Measurements from ENCODE around the gene RNF144A.
A peak's percentile ranks its signal among the peaks of the same experiment; 100 is the strongest.
"Not testable (repeated sequence)": the region's sequence is repeated elsewhere in the genome, so short reads cannot be mapped to it uniquely, and the experiment has no call there.

RNF144A gene

DNA sequence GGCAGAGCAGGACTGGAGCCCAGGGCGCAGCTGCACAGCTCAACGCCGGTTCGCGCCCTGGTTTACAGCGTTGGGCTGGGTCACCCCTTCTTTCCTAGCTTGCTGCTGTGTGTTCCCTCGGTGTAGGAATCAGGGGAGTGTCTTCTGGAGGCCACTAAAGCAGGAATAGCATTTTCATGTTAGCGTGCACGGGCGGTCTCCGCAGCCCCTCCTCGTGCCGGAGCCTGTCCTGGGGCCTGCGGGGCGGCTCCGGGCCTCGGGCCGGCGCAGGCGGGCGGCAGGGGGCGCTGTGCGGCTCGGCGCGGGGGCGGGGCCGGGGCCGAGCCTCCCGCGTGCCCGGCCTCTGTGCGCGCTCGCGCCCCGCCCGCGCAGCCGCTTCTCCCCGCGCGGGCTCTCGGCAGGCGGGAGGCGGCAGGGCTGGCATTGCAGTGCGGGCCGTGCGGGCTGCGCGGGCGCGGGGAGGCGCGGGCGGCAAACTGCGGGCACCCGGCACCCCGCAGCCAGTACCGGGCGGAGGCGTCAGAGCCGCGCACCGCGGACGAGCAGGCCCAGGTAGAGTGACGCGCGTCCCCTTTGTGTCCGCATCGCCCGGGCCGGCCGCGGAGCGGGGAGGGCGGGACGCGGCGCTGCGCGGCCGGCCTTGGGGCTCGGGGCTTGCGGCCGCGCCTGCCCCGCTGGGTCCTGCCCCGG is at the start of gene RNF144A:
RNF144A (plus strand) TSS at position 342 of the 690 bp plus-strand sequence. CDS start 79,515 bp downstream, outside the sequence.
- peak in 1 of 2 experiments; percentile 74 for DNase-seq

DNA sequence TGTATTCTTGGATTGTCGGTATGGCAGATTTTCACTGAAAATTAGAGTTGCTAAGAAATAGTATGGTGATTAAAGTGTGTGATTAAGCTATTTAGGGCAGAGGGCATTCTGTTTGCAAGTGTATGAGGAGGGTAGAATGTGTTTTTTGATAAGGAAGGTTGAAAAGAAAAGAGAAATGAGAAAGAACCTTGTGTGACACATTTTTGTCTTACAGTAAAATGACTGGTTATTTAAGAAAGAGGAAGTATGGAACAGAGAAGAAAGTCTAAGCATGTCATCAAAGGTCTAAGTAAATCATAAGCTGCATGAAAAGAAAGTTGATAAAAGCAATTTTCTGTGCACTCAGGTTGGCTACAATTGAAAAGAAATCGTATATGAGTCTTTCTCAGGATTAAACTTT is 44.8 kb upstream of the RNF144A start:
- DNase-seq = no peak

DNA sequence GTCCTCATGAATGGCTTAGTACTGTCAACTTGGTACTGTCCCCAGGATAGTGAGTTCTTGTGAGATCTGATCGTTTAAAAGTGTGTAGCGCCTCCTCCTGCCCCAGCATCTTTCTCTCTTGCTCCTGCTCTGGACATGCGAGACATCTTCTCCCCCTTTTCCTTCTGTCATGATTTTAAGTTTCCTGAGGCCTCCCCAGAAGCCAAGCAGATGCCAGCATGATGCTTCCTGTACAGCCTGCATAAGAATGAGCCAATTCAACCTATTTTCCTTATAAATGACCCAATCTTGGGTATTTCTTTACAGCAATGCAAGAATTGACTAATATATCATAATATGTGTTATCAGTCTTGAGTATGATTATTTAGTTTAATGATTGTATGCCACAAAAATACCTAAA is 43.2 kb upstream of the RNF144A start:
- no peak for DNase-seq

GRCh38 chr2:6876309-6876708 is 40.9 kb upstream of the RNF144A start:
- DNase-seq = no peak

- peak in 1 of 2 experiments; percentile 17 for DNase-seq
Measured at GRCh38 chr2:6877402-6878304, 39.6 kb upstream of the RNF144A start, which contains the start of gene RSAD2. RSAD2 (plus strand) TSS chr2:6877777; CDS start chr2:6877801, 24 bp downstream.

- DNase-seq = no peak
Measured at GRCh38 chr2:6878549-6878948, 38.7 kb upstream of the RNF144A start.

DNA sequence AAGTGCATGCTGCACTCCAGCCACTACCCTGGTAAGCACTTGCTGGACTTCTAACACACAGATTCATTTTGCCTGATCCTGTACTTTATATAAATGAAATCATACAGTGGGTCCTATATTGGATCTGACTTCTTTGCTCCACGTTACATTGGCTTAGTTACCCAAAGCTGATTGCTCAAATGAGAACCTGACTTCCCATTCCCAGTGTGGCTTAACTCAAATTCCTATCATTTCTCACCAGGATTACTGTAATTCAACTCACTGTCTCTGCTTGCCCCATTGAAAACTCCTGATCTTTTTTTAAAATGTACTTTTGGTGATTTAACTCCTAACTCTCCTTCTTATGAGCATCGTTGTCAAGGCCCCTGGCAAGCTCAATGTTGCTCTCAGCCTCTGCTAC is 38.2 kb upstream of the RNF144A start:
- DNase-seq = no peak

- no peak for DNase-seq
Measured at GRCh38 chr2:6880200-6880733, 36.9 kb upstream of the RNF144A start.

GRCh38 chr2:6881046-6881445 is 36.2 kb upstream of the RNF144A start:
- no peak for DNase-seq

DNA sequence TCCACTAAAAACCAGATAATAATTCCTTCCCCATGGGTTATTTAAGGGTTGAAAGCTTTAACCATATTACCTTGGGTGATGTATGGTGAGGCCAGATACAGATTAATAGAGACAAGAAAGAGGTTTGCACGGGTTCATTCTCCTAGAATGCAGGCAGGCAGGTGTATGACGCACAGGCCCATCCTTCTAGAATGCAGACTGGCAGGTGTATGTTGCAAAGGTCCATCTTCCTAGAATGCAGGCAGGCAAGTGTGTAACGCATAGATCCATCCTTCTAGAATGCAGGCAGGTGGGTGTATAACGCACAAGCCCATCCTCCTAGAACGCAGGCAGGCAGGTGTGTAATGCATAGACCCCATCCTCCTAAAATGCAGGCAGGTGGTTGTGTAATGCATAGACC is 35.7 kb upstream of the RNF144A start:
- DNase-seq = no peak

GRCh38 chr2:6883448-6884122 is 33.6 kb upstream of the RNF144A start:
- DNase-seq = no peak

GRCh38 chr2:6885551-6885950 is 31.7 kb upstream of the RNF144A start:
- DNase-seq = no peak

GRCh38 chr2:6885968-6886367 is 31.2 kb upstream of the RNF144A start:
- DNase-seq = no peak

- no peak for DNase-seq
Measured at GRCh38 chr2:6887751-6888192, 29.4 kb upstream of the RNF144A start.

DNA sequence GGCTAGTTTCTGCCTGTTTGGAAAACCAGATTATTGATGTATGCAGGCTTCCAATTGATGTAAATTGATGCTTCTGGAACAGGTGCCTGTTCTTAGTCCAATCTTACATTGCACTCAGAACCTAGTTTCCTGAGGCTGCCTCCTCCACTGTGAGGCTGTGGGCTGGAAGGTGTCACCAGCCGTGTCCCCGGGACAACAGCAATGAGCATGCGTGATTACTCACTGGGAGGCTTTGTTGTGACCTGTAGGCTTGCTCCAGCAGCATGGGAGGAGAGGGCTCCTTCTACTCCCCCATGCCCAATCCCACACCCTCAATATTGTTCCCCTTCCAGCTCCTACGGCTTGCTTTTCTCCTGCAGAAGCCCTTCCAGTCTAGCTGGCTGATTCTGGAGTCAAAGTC is 28.5 kb upstream of the RNF144A start:
- DNase-seq = no peak

DNA sequence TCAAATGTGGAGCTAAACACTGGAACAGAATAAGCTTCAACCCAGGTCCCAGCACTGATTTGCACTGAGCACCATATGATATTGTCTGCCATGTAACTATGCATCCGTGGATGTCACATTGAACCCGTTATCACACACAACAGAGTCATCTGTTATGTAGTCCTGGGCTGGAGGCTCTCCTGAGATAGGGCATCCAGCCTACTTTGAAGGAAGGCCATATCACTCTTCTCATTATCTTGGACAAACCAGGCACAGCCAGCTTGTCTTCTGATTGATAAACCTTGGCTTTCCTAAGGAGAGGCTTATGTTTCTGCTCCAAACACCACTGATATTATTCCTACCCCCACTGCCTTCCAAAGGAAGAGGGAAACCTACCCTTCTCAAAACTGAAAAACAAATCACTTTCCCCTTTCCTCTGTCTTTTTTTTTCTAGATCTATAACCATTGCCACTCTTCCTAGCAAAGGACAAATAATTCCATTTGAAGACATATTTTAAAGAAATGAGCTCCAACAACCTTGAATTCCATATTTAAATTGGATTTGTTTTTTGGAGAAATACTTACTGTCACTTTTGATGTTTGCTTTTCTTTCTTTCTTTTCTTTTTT is 23.2 kb upstream of the RNF144A start:
- no peak for DNase-seq

GRCh38 chr2:6896930-6897759 is 20.1 kb upstream of the RNF144A start:
- DNase-seq = peak in 1 of 2 experiments; percentile 44

- not testable (repeated sequence) for DNase-seq
Measured at GRCh38 chr2:6902581-6902980, 14.6 kb upstream of the RNF144A start.

DNA sequence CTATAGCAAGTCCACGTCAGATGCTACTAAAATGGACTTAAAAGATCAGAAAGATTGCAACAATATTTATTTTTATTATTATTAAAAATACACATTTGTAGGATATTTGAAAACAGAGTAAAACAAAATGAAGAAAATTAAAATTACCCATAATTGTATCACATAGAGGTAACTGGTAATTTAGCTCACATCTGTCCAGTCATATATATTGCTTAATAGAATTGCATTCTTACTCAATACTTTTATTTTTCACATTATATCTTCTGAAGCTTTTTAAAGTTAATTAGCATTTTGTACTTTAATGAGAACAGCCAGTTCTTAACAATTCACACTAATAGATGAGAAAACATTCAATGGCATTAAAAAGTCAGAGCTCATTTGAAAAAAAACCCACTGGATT is 11.5 kb upstream of the RNF144A start:
- no peak for DNase-seq

DNA sequence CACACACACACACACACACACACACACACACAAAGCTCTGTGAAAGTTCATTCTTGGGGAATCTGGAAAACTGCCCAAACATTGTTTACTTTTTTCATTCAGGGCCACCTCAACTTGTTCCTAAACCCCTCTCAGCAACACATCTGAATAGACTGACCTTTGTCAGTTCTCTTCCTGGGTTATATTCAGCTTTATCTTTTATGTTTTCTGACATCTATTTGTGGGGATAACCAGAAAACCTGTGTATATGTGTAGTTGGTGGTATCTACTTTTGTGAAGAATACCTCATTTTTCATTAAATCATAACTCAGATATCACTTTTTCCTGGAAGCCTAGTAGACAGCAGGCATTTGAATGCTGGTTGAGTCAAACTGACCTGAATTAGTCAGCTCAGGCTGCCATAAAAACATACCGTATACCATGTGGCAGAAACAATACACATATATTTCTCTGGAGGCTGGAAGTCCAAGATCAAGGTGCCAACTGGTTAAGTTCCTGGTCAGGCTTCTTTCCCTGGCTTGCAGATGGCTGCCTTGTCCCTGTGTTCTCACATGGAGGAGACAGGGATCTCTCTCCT is 11.0 kb upstream of the RNF144A start:
- DNase-seq = no peak

DNA sequence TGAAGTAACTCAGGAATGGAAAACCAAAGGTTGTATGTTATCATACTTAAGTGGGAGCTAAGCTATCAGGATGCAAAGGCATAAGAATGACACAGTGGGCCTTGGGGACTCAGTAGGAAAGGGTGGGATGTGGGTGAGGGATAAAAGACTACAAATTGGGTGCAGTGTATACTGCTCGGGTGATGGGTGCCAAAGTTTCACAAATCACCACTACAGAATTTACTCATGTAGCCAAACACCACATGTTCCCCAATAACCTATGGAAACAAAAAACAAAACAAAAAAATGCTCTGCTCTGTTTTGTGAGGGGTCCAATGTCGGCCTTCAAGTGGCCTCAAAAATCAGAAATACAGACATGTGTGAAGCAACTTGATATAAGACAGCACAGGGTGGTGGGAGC is 8.9 kb upstream of the RNF144A start:
- no peak for DNase-seq

Measured in NCI-H526 (cell line).